ENCODE results near the gene ZNF778.

The ZNF778 gene

GRCh38 chr16:89178453-89179147 lies 38.9 kb upstream of the ZNF778 start:
- TF ChIP-seq POLR2AphosphoS5 (IDR thresholded peaks at IDR 0.05; ENCODE audit: low read depth, low read length) (no peak), FOXP2 (optimal IDR thresholded peaks at IDR 0.05; ENCODE audit: borderline replicate concordance, extremely low read depth, extremely low read length, insufficient read depth) (no peak)

- TF ChIP-seq FOXP2 (optimal IDR thresholded peaks at IDR 0.05; ENCODE audit: borderline replicate concordance, extremely low read depth, extremely low read length, insufficient read depth) (no peak), TAF1 (IDR thresholded peaks at IDR 0.05; ENCODE audit: borderline replicate concordance, insufficient read depth, low read length) (no peak), POLR2AphosphoS5 (IDR thresholded peaks at IDR 0.05; ENCODE audit: low read depth, low read length) (no peak), REST (IDR thresholded peaks at IDR 0.05; ENCODE audit: insufficient read depth in 1 of 2, low read depth in 2 of 2, low read length in 2 of 2) (no peak), SIN3A (IDR thresholded peaks at IDR 0.05; ENCODE audit: borderline replicate concordance, insufficient read depth, low read length) (no peak)
These were observed 38.4 kb upstream of the ZNF778 start for GRCh38 chr16:89179148-89179484.

GRCh38 chr16:89179656-89180315 lies 37.7 kb upstream of the ZNF778 start:
- no peak for TF ChIP-seq SIN3A (IDR thresholded peaks at IDR 0.05; ENCODE audit: borderline replicate concordance, insufficient read depth, low read length)
- no peak for TF ChIP-seq FOXP2 (optimal IDR thresholded peaks at IDR 0.05; ENCODE audit: borderline replicate concordance, extremely low read depth, extremely low read length, insufficient read depth)
- TF ChIP-seq POLR2AphosphoS5 (IDR thresholded peaks at IDR 0.05; ENCODE audit: low read depth, low read length), result no peak
- TF ChIP-seq REST (IDR thresholded peaks at IDR 0.05; ENCODE audit: insufficient read depth in 1 of 2, low read depth in 2 of 2, low read length in 2 of 2), result no peak
- no peak for TF ChIP-seq TAF1 (IDR thresholded peaks at IDR 0.05; ENCODE audit: borderline replicate concordance, insufficient read depth, low read length)

GRCh38 chr16:89183463-89183862 lies 34.0 kb upstream of the ZNF778 start:
- no peak for TF ChIP-seq REST (IDR thresholded peaks at IDR 0.05; ENCODE audit: insufficient read depth in 1 of 2, low read depth in 2 of 2, low read length in 2 of 2)
- no peak for TF ChIP-seq POLR2AphosphoS5 (IDR thresholded peaks at IDR 0.05; ENCODE audit: low read depth, low read length)
- TF ChIP-seq FOXP2 (optimal IDR thresholded peaks at IDR 0.05; ENCODE audit: borderline replicate concordance, extremely low read depth, extremely low read length, insufficient read depth), result no peak
- no peak for TF ChIP-seq SIN3A (IDR thresholded peaks at IDR 0.05; ENCODE audit: borderline replicate concordance, insufficient read depth, low read length)
- TF ChIP-seq TAF1 (IDR thresholded peaks at IDR 0.05; ENCODE audit: borderline replicate concordance, insufficient read depth, low read length), result no peak

GRCh38 chr16:89183975-89184676 lies 33.4 kb upstream of the ZNF778 start:
- TF ChIP-seq FOXP2 (optimal IDR thresholded peaks at IDR 0.05; ENCODE audit: borderline replicate concordance, extremely low read depth, extremely low read length, insufficient read depth) (no peak), POLR2AphosphoS5 (IDR thresholded peaks at IDR 0.05; ENCODE audit: low read depth, low read length) (no peak), REST (IDR thresholded peaks at IDR 0.05; ENCODE audit: insufficient read depth in 1 of 2, low read depth in 2 of 2, low read length in 2 of 2) (no peak), TAF1 (IDR thresholded peaks at IDR 0.05; ENCODE audit: borderline replicate concordance, insufficient read depth, low read length) (no peak), SIN3A (IDR thresholded peaks at IDR 0.05; ENCODE audit: borderline replicate concordance, insufficient read depth, low read length) (no peak)
